GM23338 (cell line): Measurements from ENCODE around the gene CD2AP.

Experiments used
- CREB1 ChIP-seq: fragments of 250-450 bp; sonication (Bioruptor Pico); IDR thresholded peaks from 2 replicates; pipeline ENCODE4 v1.5.0; 2020; ENCODE audit warnings: low read depth, mild to moderate bottlenecking, moderate library complexity
- CTCF ChIP-seq, 2 experiments: fragments of 200-600 bp in 1 of 2; sonication (generic) in 1 of 2; conservative IDR thresholded peaks; 2 replicates each; pipeline versions ENCODE4 v1.5.1 to v1.6.1; 2016 to 2017; ENCODE audit warnings: antibody characterized with exemption in 2 of 2, low read depth in 2 of 2, mild to moderate bottlenecking in 2 of 2, moderate library complexity in 1 of 2
- ETS1 ChIP-seq: IDR thresholded peaks from 2 replicates; pipeline ENCODE4 v1.6.1; 2016; ENCODE audit warnings: antibody characterized with exemption
- EZH2 ChIP-seq: fragments of 200-600 bp; sonication (generic); IDR thresholded peaks from one replicate; pipeline ENCODE4 v1.8.0; 2017; ENCODE audit warnings: antibody characterized with exemption, mild to moderate bottlenecking, low read depth; ENCODE audit not compliant: unreplicated experiment
- EZH2phosphoT487 ChIP-seq: fragments of 200-600 bp; sonication (generic); IDR thresholded peaks from one replicate; pipeline ENCODE4 v1.8.1; 2018; ENCODE audit warnings: antibody characterized with exemption; ENCODE audit not compliant: unreplicated experiment
- JUNB ChIP-seq: IDR thresholded peaks from one replicate; pipeline ENCODE4 v1.6.1; 2016; ENCODE audit warnings: antibody characterized with exemption; ENCODE audit not compliant: unreplicated experiment
- NANOG ChIP-seq: IDR thresholded peaks from 2 replicates; pipeline ENCODE4 v1.6.1; 2016; ENCODE audit warnings: antibody characterized with exemption, borderline replicate concordance
- POLR2AphosphoS5 ChIP-seq: IDR thresholded peaks from 2 replicates; pipeline ENCODE4 v1.6.1; 2016; ENCODE audit warnings: antibody characterized with exemption, low read depth
- REST ChIP-seq: IDR thresholded peaks from one replicate; pipeline ENCODE4 v1.6.1; 2018; ENCODE audit warnings: antibody characterized with exemption; ENCODE audit not compliant: unreplicated experiment

GRCh38 chr6:47672816-47673215 is 195.2 kb downstream of the CD2AP start:
- TF ChIP-seq POLR2AphosphoS5, result no peak
- no peak for TF ChIP-seq CTCF (conservative IDR thresholded peaks at IDR 0.05; ENCODE audit: low read depth in 2 of 2)
- no peak for TF ChIP-seq NANOG
- TF ChIP-seq EZH2phosphoT487, result no peak
- TF ChIP-seq EZH2, result no peak
- TF ChIP-seq CREB1 (CRISPR knock-in tag), result no peak
- TF ChIP-seq ETS1, result no peak
- TF ChIP-seq JUNB, result no peak
- no peak for TF ChIP-seq REST
